Liver (tissue), 9 donors: ENCODE results near the gene GREB1. TPM values are rescaled to one million over a fixed set of nuclear protein-coding genes. Genes with fewer than 3 reads are reported as not detected.

ENCODE experiments used
- DNase-seq: peaks from one replicate; pipeline ENCODE4 v3.0.0-alpha.2; 2017; ENCODE audit warnings: low spot score
- H3K27ac ChIP-seq, 2 donors: one replicate each; pipeline ENCODE4 v1.7.0; 2013; ENCODE audit warnings: inconsistent platforms in 2 of 2, low read length in 2 of 2, control low read depth in 1 of 2, low read depth in 1 of 2, mild to moderate bottlenecking in 1 of 2
- H3K27me3 ChIP-seq, 4 donors: one replicate each; pipeline versions ENCODE4 v1.6.1 to v1.7.0; 2013; ENCODE audit warnings: low read length in 3 of 4, inconsistent platforms in 1 of 4, mild to moderate bottlenecking in 1 of 4, moderate library complexity in 1 of 4; ENCODE audit not compliant: control insufficient read depth in 4 of 4, insufficient read depth in 4 of 4
- H3K36me3 ChIP-seq, 4 donors: one replicate each; pipeline versions ENCODE4 v1.6.1 to v1.7.0; 2013; ENCODE audit warnings: low read length in 3 of 4, mild to moderate bottlenecking in 3 of 4, low read depth in 1 of 4, moderate library complexity in 1 of 4; ENCODE audit not compliant: control insufficient read depth in 4 of 4, insufficient read depth in 3 of 4
- H3K4me1 ChIP-seq, 4 donors: one replicate each; pipeline versions ENCODE4 v1.6.1 to v1.7.0; 2013; ENCODE audit warnings: low read length in 3 of 4, mild to moderate bottlenecking in 3 of 4, moderate library complexity in 1 of 4; ENCODE audit not compliant: control insufficient read depth in 4 of 4, insufficient read depth in 4 of 4
- H3K4me3 ChIP-seq, 3 donors: one replicate each; pipeline versions ENCODE4 v1.6.1 to v1.7.0; 2013; ENCODE audit warnings: low read length in 3 of 3, control low read depth in 1 of 3, low read depth in 1 of 3, mild to moderate bottlenecking in 1 of 3
- H3K9ac ChIP-seq, 2 donors: one replicate each; pipeline ENCODE4 v1.7.0; 2013; ENCODE audit warnings: low read length in 2 of 2, mild to moderate bottlenecking in 2 of 2, moderate library complexity in 2 of 2, control low read depth in 1 of 2, low read depth in 1 of 2
- H3K9me3 ChIP-seq, 4 donors: one replicate each; pipeline versions ENCODE4 v1.6.1 to v1.7.0; 2013; ENCODE audit warnings: low read length in 3 of 4; ENCODE audit not compliant: control insufficient read depth in 4 of 4
- ATF3 ChIP-seq: IDR thresholded peaks from 2 replicates; pipeline ENCODE4 v1.6.1; 2016; ENCODE audit warnings: antibody characterized with exemption
- CTCF ChIP-seq: fragments of 150-350 bp; IDR thresholded peaks from 2 replicates; pipeline ENCODE4 v1.5.1; 2017; ENCODE audit warnings: improper control_type of control experiment, low read depth, low read length; ENCODE audit not compliant: missing input control
- EGR1 ChIP-seq, 2 donors: IDR thresholded peaks; 2 replicates each; pipeline ENCODE4 v1.6.1; 2016 to 2018; ENCODE audit warnings: antibody characterized with exemption in 2 of 2, low read depth in 2 of 2
- FOXA1 ChIP-seq: IDR thresholded peaks from 2 replicates; pipeline ENCODE4 v1.6.1; 2016; ENCODE audit warnings: antibody characterized with exemption
- FOXA2 ChIP-seq: IDR thresholded peaks from 2 replicates; pipeline ENCODE4 v1.6.1; 2016; ENCODE audit warnings: antibody characterized with exemption
- GABPA ChIP-seq, 2 donors: IDR thresholded peaks in 1 of 2; conservative IDR thresholded peaks in 1 of 2; 2 replicates each; pipeline ENCODE4 v1.6.1; 2016; ENCODE audit warnings: antibody characterized with exemption in 2 of 2, mild to moderate bottlenecking in 1 of 2, moderate library complexity in 1 of 2
- HNF4A ChIP-seq, 2 donors: conservative IDR thresholded peaks; 2 replicates each; pipeline ENCODE4 v1.6.1; 2016; ENCODE audit warnings: antibody characterized with exemption in 2 of 2, mild to moderate bottlenecking in 2 of 2
- HNF4G ChIP-seq: IDR thresholded peaks from 2 replicates; pipeline ENCODE4 v1.6.1; 2016; ENCODE audit warnings: antibody characterized with exemption
- JUND ChIP-seq, 2 donors: IDR thresholded peaks; 2 replicates each; pipeline ENCODE4 v1.6.1; 2016; ENCODE audit warnings: antibody characterized with exemption in 2 of 2
- MAX ChIP-seq: IDR thresholded peaks from 2 replicates; pipeline ENCODE4 v1.6.1; 2016; ENCODE audit warnings: antibody characterized with exemption
- NR2F2 ChIP-seq: IDR thresholded peaks from 2 replicates; pipeline ENCODE4 v1.6.1; 2016; ENCODE audit warnings: antibody characterized with exemption
- RAD21 ChIP-seq, 2 donors: IDR thresholded peaks; 2 replicates each; pipeline ENCODE4 v1.6.1; 2016; ENCODE audit warnings: antibody characterized with exemption in 2 of 2, mild to moderate bottlenecking in 2 of 2
- RXRA ChIP-seq, 2 donors: IDR thresholded peaks; 2 replicates each; pipeline ENCODE4 v1.6.1; 2017 to 2018; ENCODE audit warnings: antibody characterized with exemption in 2 of 2, mild to moderate bottlenecking in 1 of 2
- SP1 ChIP-seq: IDR thresholded peaks from 2 replicates; pipeline ENCODE4 v1.6.1; 2018; ENCODE audit warnings: antibody characterized with exemption, mild to moderate bottlenecking
- TAF1 ChIP-seq: conservative IDR thresholded peaks from 2 replicates; pipeline ENCODE4 v1.6.1; 2016; ENCODE audit warnings: antibody characterized with exemption, mild to moderate bottlenecking
- YY1 ChIP-seq: IDR thresholded peaks from 2 replicates; pipeline ENCODE4 v1.6.1; 2016; ENCODE audit warnings: antibody characterized with exemption, mild to moderate bottlenecking
- ZBTB33 ChIP-seq: IDR thresholded peaks from 2 replicates; pipeline ENCODE4 v1.6.1; 2016; ENCODE audit warnings: antibody characterized with exemption
- WGBS: extraction: QIAGEN DNeasy Blood & Tissue Kit; methylation state at CpG from one replicate; pipeline ENCODE4 v1.1.7; 2013; 5-methylcytosine and 5-hydroxymethylcytosine counted together
- polyA plus RNA-seq, 2 donors: library from polyadenylated mRNA; stranded (reverse) in 1 of 2; unstranded in 1 of 2; fragments of 200-250 nt in 1 of 2; fragments of >200 nt in 1 of 2; fragmentation: Nextera tagmentation in 1 of 2; extraction: Ambion mirVana in 1 of 2; gene quantifications; one replicate each; pipeline versions ENCODE4 v1.2.1 to v1.2.3, GENCODE V29; 2013 to 2015
- total RNA-seq, 2 donors: library from RNA; depleted of rRNA; stranded (reverse); fragments of >200 nt; gene quantifications; one replicate each; pipeline ENCODE4 v1.2.3, GENCODE V29; 2014
- TF ChIP-seq, protein P1 (sequence below): IDR thresholded peaks from 2 replicates; pipeline ENCODE4 v1.6.1; 2016; ENCODE audit warnings: antibody characterized with exemption, mild to moderate bottlenecking
- donor health status: healthy.
- donor health status: healthy.
- donor health status: healthy.
- donor health status: healthy.
- donor health status: healthy.

Gene GREB1
- total and polyA plus RNA-seq, 4 donors, result 1.0 to 6.3 (median 3.6) TPM

GRCh38 chr2:11611251-11611650, 77.4 kb downstream of the GREB1 start (continued):
- TF ChIP-seq YY1 (no peak), ZBTB33 (no peak), FOXA1 (no peak), HNF4G (no peak), HNF4A (conservative IDR thresholded peaks at IDR 0.05) (no peak)

GRCh38 chr2:11612553-11613215, 78.8 kb downstream of the GREB1 start:
- no peak for DNase-seq
- H3K9ac ChIP-seq, result no peak overlapping the region
- 92% methylated on average over 20 of the region's 20 CpGs for WGBS
- TF ChIP-seq SP1 (no peak), TAF1 (no peak), CTCF (no peak), ZBTB33 (no peak), MAX (no peak), FOXA1 (no peak), HNF4A (conservative IDR thresholded peaks at IDR 0.05) (no peak), RAD21 (IDR thresholded peaks at IDR 0.05) (no peak), YY1 (no peak), JUND (IDR thresholded peaks at IDR 0.05) (no peak), HNF4G (no peak), EGR1 (IDR thresholded peaks at IDR 0.05; ENCODE audit: low read depth in 2 of 2) (no peak), NR2F2 (no peak), GABPA (IDR thresholded peaks at IDR 0.05 in 1 of 2, conservative IDR thresholded peaks at IDR 0.05 in 1 of 2) (no peak), RXRA (IDR thresholded peaks at IDR 0.05) (no peak), FOXA2 (no peak), ATF3 (no peak)
- TF ChIP-seq, protein P1, sequence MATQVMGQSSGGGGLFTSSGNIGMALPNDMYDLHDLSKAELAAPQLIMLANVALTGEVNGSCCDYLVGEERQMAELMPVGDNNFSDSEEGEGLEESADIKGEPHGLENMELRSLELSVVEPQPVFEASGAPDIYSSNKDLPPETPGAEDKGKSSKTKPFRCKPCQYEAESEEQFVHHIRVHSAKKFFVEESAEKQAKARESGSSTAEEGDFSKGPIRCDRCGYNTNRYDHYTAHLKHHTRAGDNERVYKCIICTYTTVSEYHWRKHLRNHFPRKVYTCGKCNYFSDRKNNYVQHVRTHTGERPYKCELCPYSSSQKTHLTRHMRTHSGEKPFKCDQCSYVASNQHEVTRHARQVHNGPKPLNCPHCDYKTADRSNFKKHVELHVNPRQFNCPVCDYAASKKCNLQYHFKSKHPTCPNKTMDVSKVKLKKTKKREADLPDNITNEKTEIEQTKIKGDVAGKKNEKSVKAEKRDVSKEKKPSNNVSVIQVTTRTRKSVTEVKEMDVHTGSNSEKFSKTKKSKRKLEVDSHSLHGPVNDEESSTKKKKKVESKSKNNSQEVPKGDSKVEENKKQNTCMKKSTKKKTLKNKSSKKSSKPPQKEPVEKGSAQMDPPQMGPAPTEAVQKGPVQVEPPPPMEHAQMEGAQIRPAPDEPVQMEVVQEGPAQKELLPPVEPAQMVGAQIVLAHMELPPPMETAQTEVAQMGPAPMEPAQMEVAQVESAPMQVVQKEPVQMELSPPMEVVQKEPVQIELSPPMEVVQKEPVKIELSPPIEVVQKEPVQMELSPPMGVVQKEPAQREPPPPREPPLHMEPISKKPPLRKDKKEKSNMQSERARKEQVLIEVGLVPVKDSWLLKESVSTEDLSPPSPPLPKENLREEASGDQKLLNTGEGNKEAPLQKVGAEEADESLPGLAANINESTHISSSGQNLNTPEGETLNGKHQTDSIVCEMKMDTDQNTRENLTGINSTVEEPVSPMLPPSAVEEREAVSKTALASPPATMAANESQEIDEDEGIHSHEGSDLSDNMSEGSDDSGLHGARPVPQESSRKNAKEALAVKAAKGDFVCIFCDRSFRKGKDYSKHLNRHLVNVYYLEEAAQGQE, result no peak
- peaks cover 0 to 11% (median 0%) of the 10 kb centered on the region in 4 donors for H3K36me3 ChIP-seq
- no peaks in the 10 kb centered on the region for H3K4me1 ChIP-seq
- no peaks in the 10 kb centered on the region for H3K27me3 ChIP-seq
- no peak overlapping the region for H3K4me3 ChIP-seq
- no peak overlapping the region for H3K27ac ChIP-seq
- H3K9me3 ChIP-seq, result no peaks in the 10 kb centered on the region
